Neuronal stem cell (in vitro differentiated cells): Measurements from ENCODE around the gene OR51B4.

Experiments used
- DNase-seq: peaks from one replicate; pipeline ENCODE4 v3.0.0-alpha.2; 2013; ENCODE audit warnings: low spot score
- H2AFZ ChIP-seq: one replicate; pipeline ENCODE4 v1.6.1; 2013; ENCODE audit warnings: mild to moderate bottlenecking, low read length, inconsistent platforms
- H2AK5ac ChIP-seq: 2 replicates; pipeline ENCODE4 v1.6.1; 2013; ENCODE audit warnings: low read depth, mild to moderate bottlenecking, inconsistent platforms, low read length, moderate library complexity, mixed read lengths
- H2BK120ac ChIP-seq: 2 replicates; pipeline ENCODE4 v1.6.1; 2013; ENCODE audit warnings: low read depth, mild to moderate bottlenecking, inconsistent platforms, low read length, moderate library complexity, mixed read lengths
- H2BK12ac ChIP-seq: one replicate; pipeline ENCODE4 v1.6.1; 2013; ENCODE audit warnings: low read length, inconsistent platforms
- H2BK15ac ChIP-seq: 2 replicates; pipeline ENCODE4 v1.6.1; 2013; ENCODE audit warnings: mild to moderate bottlenecking, low read length, inconsistent platforms, mixed read lengths
- H2BK5ac ChIP-seq: one replicate; pipeline ENCODE4 v1.6.1; 2013; ENCODE audit warnings: inconsistent platforms, mild to moderate bottlenecking, low read length, moderate library complexity
- H3K14ac ChIP-seq: one replicate; pipeline ENCODE4 v1.6.1; 2013; ENCODE audit warnings: low read length, inconsistent platforms
- H3K18ac ChIP-seq: 2 replicates; pipeline ENCODE4 v1.6.1; 2013; ENCODE audit warnings: low read length, inconsistent platforms
- H3K23ac ChIP-seq: 2 replicates; pipeline ENCODE4 v1.6.1; 2013; ENCODE audit warnings: low read depth, mild to moderate bottlenecking, mixed read lengths, low read length, inconsistent platforms; ENCODE audit not compliant: poor library complexity
- H3K27ac ChIP-seq: replicated peaks from 3 replicates; pipeline ENCODE4 v1.5.1; 2013; ENCODE audit warnings: low read length, inconsistent platforms
- H3K27me3 ChIP-seq, 3 experiments: 2 replicates each; pipeline ENCODE4 v1.6.1; 2013; ENCODE audit warnings: low read length in 3 of 3, mild to moderate bottlenecking in 2 of 3, inconsistent platforms in 1 of 3, low read depth in 1 of 3, mixed read lengths in 1 of 3, moderate library complexity in 1 of 3; ENCODE audit not compliant: control insufficient read depth in 3 of 3, insufficient read depth in 3 of 3
- H3K36me3 ChIP-seq, 2 donors: replicated peaks in 1 of 2; 2 replicates each; pipeline ENCODE4 v1.6.1; 2013; ENCODE audit warnings: low read length in 2 of 2; ENCODE audit not compliant: control insufficient read depth in 2 of 2, insufficient read depth in 2 of 2
- H3K4ac ChIP-seq: 2 replicates; pipeline ENCODE4 v1.6.1; 2013; ENCODE audit warnings: inconsistent platforms, mild to moderate bottlenecking, low read length, moderate library complexity
- H3K4me1 ChIP-seq, 2 donors: 1 replicate in 1 of 2; 2 replicates in 1 of 2; pipeline ENCODE4 v1.6.1; 2013; ENCODE audit warnings: low read length in 2 of 2, low read depth in 1 of 2; ENCODE audit not compliant: control insufficient read depth in 2 of 2, insufficient read depth in 1 of 2
- H3K4me2 ChIP-seq: one replicate; pipeline ENCODE4 v1.6.1; 2013; ENCODE audit warnings: mild to moderate bottlenecking, low read length, inconsistent platforms; ENCODE audit not compliant: insufficient read depth, poor library complexity, severe bottlenecking
- H3K4me3 ChIP-seq, 2 donors: 2 replicates each; pipeline ENCODE4 v1.5.1; 2013; ENCODE audit warnings: low read length in 2 of 2, mild to moderate bottlenecking in 2 of 2, inconsistent platforms in 1 of 2, moderate library complexity in 1 of 2
- H3K79me1 ChIP-seq: one replicate; pipeline ENCODE4 v1.6.1; 2013; ENCODE audit warnings: low read depth, mild to moderate bottlenecking, inconsistent platforms, low read length, moderate library complexity
- H3K9ac ChIP-seq: one replicate; pipeline ENCODE4 v1.6.1; 2013; ENCODE audit warnings: mild to moderate bottlenecking, low read depth, low read length, inconsistent platforms; ENCODE audit not compliant: poor library complexity
- H3K9me3 ChIP-seq, 2 donors: replicated peaks in 1 of 2; 2 replicates each; pipeline versions ENCODE3 to v1.6.1; 2013; ENCODE audit warnings: low read length in 2 of 2, mild to moderate bottlenecking in 2 of 2, inconsistent platforms in 1 of 2, low read depth in 1 of 2, mixed read lengths in 1 of 2, moderate library complexity in 1 of 2; ENCODE audit not compliant: control insufficient read depth in 2 of 2, insufficient read depth in 1 of 2
- H4K8ac ChIP-seq: one replicate; pipeline ENCODE4 v1.6.1; 2013; ENCODE audit warnings: low read depth, mild to moderate bottlenecking, inconsistent platforms, low read length, moderate library complexity
- H4K91ac ChIP-seq: one replicate; pipeline ENCODE4 v1.6.1; 2013; ENCODE audit warnings: low read length, low read depth, mild to moderate bottlenecking, inconsistent platforms; ENCODE audit not compliant: poor library complexity
- WGBS, 2 donors: extraction: QIAGEN DNeasy Blood & Tissue Kit; methylation state at CpG; one replicate each; pipeline ENCODE4 v1.1.7; 2013; ENCODE audit warnings: missing lambda C conversion rate in 2 of 2, mixed read lengths in 1 of 2; ENCODE audit not compliant: insufficient read length in 2 of 2, insufficient replicate concordance in 1 of 2; ENCODE audit errors: extremely low coverage in 2 of 2; 5-methylcytosine and 5-hydroxymethylcytosine counted together

The OR51B4 gene

DNA sequence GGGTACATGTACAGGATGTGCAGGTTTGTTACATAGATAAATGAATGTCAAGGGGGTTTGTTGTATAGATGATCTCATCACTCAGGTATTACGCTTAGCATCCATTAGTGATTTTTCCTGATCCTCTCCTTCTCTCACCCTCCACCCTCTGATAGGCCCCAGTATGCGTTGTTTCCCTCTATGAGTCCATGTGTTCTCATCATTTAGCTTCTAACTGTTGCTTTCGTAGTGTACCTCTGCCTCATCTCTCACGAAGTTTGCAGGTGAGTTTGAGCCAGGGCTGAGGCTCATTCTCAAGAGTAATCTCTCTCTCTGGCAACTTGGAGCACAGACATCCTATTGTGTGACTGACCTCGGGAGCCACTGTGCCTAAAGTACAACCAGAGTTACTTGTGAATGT is 27.4 kb downstream of the OR51B4 start:
- Histone ChIP-seq H3K4me2 (no peak overlapping the region), H4K8ac (no peak overlapping the region), H2BK5ac (no peak overlapping the region), H3K4me3 (no peak overlapping the region), H3K27me3 (no peaks in the 10 kb centered on the region), H4K91ac (no peak overlapping the region), H2BK120ac (no peak overlapping the region), H3K23ac (no peak overlapping the region), H3K79me1 (no peaks in the 10 kb centered on the region), H3K14ac (no peak overlapping the region), H3K9me3 (no peaks in the 10 kb centered on the region), H3K4me1 (peaks cover 0 to 2% of the 10 kb centered on the region in 2 donors), H2AFZ (no peak overlapping the region), H3K4ac (no peak overlapping the region), H2BK12ac (no peak overlapping the region), H2AK5ac (no peak overlapping the region), H3K9ac (no peak overlapping the region), H3K36me3 (no peaks in the 10 kb centered on the region), H3K27ac (no peak overlapping the region), H3K18ac (no peak overlapping the region), H2BK15ac (no peak overlapping the region)
- no CpG with 5 or more reads among the region's 5 CpGs for WGBS, 2 donors
- DNase-seq = no peak

- Histone ChIP-seq H3K36me3 (no peaks in the 10 kb centered on the region), H3K14ac (no peak overlapping the region), H2BK120ac (no peak overlapping the region), H3K27me3 (no peaks in the 10 kb centered on the region), H2BK5ac (no peak overlapping the region), H3K4me3 (no peak overlapping the region), H3K79me1 (no peaks in the 10 kb centered on the region), H2BK15ac (no peak overlapping the region), H4K91ac (no peak overlapping the region), H3K27ac (no peak overlapping the region), H3K23ac (no peak overlapping the region), H3K9ac (no peak overlapping the region), H3K4me2 (no peak overlapping the region), H3K18ac (no peak overlapping the region), H3K4ac (no peak overlapping the region), H4K8ac (no peak overlapping the region), H2AFZ (no peak overlapping the region), H2AK5ac (no peak overlapping the region), H2BK12ac (no peak overlapping the region), H3K4me1 (peaks cover 0 to 2% of the 10 kb centered on the region in 2 donors), H3K9me3 (no peaks in the 10 kb centered on the region)
- no CpG with 5 or more reads among the region's 4 CpGs for WGBS, 2 donors
- DNase-seq = no peak
Observed at GRCh38 chr11:5272395-5273017, 29.2 kb downstream of the OR51B4 start.

DNA sequence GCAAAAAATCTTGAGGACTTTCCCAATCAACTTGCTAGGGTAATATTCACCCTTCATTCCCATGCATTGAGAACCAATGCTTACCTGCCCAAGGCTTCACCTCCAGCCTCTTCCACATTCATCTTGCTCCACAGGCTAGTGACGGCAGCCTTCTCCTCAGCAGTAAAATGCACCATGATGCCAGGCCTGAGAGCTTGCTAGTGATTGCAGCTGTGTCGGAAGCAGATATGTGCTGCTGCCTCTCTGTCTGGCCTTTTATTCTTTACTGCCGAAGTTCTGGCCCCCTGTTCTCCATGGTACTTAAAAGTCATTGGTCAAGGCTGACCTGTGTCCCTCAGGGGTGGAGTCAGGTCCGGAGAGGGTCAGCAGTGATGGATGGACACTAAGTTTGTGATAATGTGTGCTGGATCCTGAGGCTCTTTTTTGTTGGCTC is 32.0 kb downstream of the OR51B4 start, which contains the start of gene HBE1:
HBE1 (minus strand) TSS at position 231 of the 433 bp plus-strand sequence; CDS start at position 176, 55 bp downstream.
- H2BK12ac ChIP-seq = no peak within 1 kb of the TSS
- WGBS, 2 donors = no CpG with 5 or more reads among the region's 4 CpGs
- H3K4me1 ChIP-seq = peaks cover 0 to 2% of the 10 kb centered on the region in 2 donors
- no peak within 1 kb of the TSS for H2BK15ac ChIP-seq
- no peak within 1 kb of the TSS for H3K9ac ChIP-seq
- no peaks in the 10 kb centered on the region for H3K27me3 ChIP-seq
- no peak within 1 kb of the TSS for H3K23ac ChIP-seq
- H3K14ac ChIP-seq = no peak within 1 kb of the TSS
- H2BK5ac ChIP-seq = no peak within 1 kb of the TSS
- no peak within 1 kb of the TSS for H3K4me3 ChIP-seq
- H3K36me3 ChIP-seq = no peaks in the 10 kb centered on the region
- H2AFZ ChIP-seq = no peak within 1 kb of the TSS
- no peak within 1 kb of the TSS for H3K4me2 ChIP-seq
- H3K79me1 ChIP-seq = no peaks in the 10 kb centered on the region
- no peak for DNase-seq
- H3K27ac ChIP-seq = no peak within 1 kb of the TSS
- H3K4ac ChIP-seq = no peak within 1 kb of the TSS
- H2AK5ac ChIP-seq = no peak within 1 kb of the TSS
- H4K8ac ChIP-seq = no peak within 1 kb of the TSS
- no peak within 1 kb of the TSS for H3K18ac ChIP-seq
- H4K91ac ChIP-seq = no peak within 1 kb of the TSS
- no peak within 1 kb of the TSS for H2BK120ac ChIP-seq
- no peaks in the 10 kb centered on the region for H3K9me3 ChIP-seq

- H3K23ac ChIP-seq = no peak overlapping the region
- H3K4ac ChIP-seq = no peak overlapping the region
- no peaks in the 10 kb centered on the region for H3K4me1 ChIP-seq
- H2AFZ ChIP-seq = no peak overlapping the region
- H3K9ac ChIP-seq = no peak overlapping the region
- no peaks in the 10 kb centered on the region for H3K36me3 ChIP-seq
- H2AK5ac ChIP-seq = no peak overlapping the region
- no peak overlapping the region for H2BK5ac ChIP-seq
- no peak overlapping the region for H2BK120ac ChIP-seq
- no peaks in the 10 kb centered on the region for H3K79me1 ChIP-seq
- H2BK12ac ChIP-seq = no peak overlapping the region
- H3K4me3 ChIP-seq = no peak overlapping the region
- no peak overlapping the region for H3K14ac ChIP-seq
- no peak for DNase-seq
- H3K27ac ChIP-seq = no peak overlapping the region
- no peaks in the 10 kb centered on the region for H3K27me3 ChIP-seq
- no peak overlapping the region for H2BK15ac ChIP-seq
- WGBS, 2 donors = no CpG with 5 or more reads among the region's 2 CpGs
- no peak overlapping the region for H4K91ac ChIP-seq
- H4K8ac ChIP-seq = no peak overlapping the region
- H3K9me3 ChIP-seq = no peaks in the 10 kb centered on the region
- H3K4me2 ChIP-seq = no peak overlapping the region
- H3K18ac ChIP-seq = no peak overlapping the region
Observed at GRCh38 chr11:5267033-5267563, 34.6 kb downstream of the OR51B4 start.
